Measurements from ENCODE around the gene CUL4A. TPM values are rescaled to one million over a fixed set of nuclear protein-coding genes. Genes with fewer than 3 reads are reported as not detected.

The CUL4A gene
- polyA plus RNA-seq, 1 donor from 2014 or later, result 69.9 TPM

- no peaks in the 10 kb centered on the region for H3K9me3 ChIP-seq (ENCODE audit: low read length)
- H4K20me1 ChIP-seq (ENCODE audit: insufficient read depth), result no peaks in the 10 kb centered on the region
- H3K9ac ChIP-seq (ENCODE audit: low read length), result no peak overlapping the region
- H3K4me3 ChIP-seq (ENCODE audit: low read length), result no peak overlapping the region
- H3K27me3 ChIP-seq (ENCODE audit: insufficient read depth, low read depth, low read length), result no peaks in the 10 kb centered on the region
- H3K79me2 ChIP-seq (replicated peaks; ENCODE audit: insufficient read depth, low read length), result no peaks in the 10 kb centered on the region
- no peak overlapping the region for H3K27ac ChIP-seq (ENCODE audit: low read length)
- no peaks in the 10 kb centered on the region for H3K9me2 ChIP-seq (ENCODE audit: insufficient read depth, low read length)
- no peak overlapping the region for H2AFZ ChIP-seq (ENCODE audit: low read depth, low read length)
- TF ChIP-seq EZH2 (IDR thresholded peaks at IDR 0.05; ENCODE audit: borderline replicate concordance, insufficient read depth, low read length, poor library complexity, severe bottlenecking) (no peak), POLR2AphosphoS5 (IDR thresholded peaks at IDR 0.05) (no peak), MXI1 (conservative IDR thresholded peaks at IDR 0.05; ENCODE audit: poor library complexity, severe bottlenecking) (no peak), TAF1 (IDR thresholded peaks at IDR 0.05; ENCODE audit: low read depth) (no peak), SMC3 (conservative IDR thresholded peaks at IDR 0.05; ENCODE audit: poor library complexity) (no peak), RAD21 (conservative IDR thresholded peaks at IDR 0.05) (no peak), CTCF (IDR thresholded peaks at IDR 0.05; ENCODE audit: poor library complexity, severe bottlenecking) (no peak), EP300 (conservative IDR thresholded peaks at IDR 0.05; ENCODE audit: poor library complexity, severe bottlenecking) (no peak)
- TF ChIP-seq, protein P1, sequence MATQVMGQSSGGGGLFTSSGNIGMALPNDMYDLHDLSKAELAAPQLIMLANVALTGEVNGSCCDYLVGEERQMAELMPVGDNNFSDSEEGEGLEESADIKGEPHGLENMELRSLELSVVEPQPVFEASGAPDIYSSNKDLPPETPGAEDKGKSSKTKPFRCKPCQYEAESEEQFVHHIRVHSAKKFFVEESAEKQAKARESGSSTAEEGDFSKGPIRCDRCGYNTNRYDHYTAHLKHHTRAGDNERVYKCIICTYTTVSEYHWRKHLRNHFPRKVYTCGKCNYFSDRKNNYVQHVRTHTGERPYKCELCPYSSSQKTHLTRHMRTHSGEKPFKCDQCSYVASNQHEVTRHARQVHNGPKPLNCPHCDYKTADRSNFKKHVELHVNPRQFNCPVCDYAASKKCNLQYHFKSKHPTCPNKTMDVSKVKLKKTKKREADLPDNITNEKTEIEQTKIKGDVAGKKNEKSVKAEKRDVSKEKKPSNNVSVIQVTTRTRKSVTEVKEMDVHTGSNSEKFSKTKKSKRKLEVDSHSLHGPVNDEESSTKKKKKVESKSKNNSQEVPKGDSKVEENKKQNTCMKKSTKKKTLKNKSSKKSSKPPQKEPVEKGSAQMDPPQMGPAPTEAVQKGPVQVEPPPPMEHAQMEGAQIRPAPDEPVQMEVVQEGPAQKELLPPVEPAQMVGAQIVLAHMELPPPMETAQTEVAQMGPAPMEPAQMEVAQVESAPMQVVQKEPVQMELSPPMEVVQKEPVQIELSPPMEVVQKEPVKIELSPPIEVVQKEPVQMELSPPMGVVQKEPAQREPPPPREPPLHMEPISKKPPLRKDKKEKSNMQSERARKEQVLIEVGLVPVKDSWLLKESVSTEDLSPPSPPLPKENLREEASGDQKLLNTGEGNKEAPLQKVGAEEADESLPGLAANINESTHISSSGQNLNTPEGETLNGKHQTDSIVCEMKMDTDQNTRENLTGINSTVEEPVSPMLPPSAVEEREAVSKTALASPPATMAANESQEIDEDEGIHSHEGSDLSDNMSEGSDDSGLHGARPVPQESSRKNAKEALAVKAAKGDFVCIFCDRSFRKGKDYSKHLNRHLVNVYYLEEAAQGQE (IDR thresholded peaks at IDR 0.05; ENCODE audit: borderline replicate concordance), result no peak
- H3K4me2 ChIP-seq (ENCODE audit: low read length), result no peak overlapping the region
- H3K36me3 ChIP-seq (ENCODE audit: insufficient read depth, low read length), result no peaks in the 10 kb centered on the region
- no peaks in the 10 kb centered on the region for H3F3A ChIP-seq (ENCODE audit: insufficient read depth, low read length, poor library complexity, severe bottlenecking)
Observed at GRCh38 chr13:113170511-113170910, 38.9 kb upstream of the CUL4A start.

DNA sequence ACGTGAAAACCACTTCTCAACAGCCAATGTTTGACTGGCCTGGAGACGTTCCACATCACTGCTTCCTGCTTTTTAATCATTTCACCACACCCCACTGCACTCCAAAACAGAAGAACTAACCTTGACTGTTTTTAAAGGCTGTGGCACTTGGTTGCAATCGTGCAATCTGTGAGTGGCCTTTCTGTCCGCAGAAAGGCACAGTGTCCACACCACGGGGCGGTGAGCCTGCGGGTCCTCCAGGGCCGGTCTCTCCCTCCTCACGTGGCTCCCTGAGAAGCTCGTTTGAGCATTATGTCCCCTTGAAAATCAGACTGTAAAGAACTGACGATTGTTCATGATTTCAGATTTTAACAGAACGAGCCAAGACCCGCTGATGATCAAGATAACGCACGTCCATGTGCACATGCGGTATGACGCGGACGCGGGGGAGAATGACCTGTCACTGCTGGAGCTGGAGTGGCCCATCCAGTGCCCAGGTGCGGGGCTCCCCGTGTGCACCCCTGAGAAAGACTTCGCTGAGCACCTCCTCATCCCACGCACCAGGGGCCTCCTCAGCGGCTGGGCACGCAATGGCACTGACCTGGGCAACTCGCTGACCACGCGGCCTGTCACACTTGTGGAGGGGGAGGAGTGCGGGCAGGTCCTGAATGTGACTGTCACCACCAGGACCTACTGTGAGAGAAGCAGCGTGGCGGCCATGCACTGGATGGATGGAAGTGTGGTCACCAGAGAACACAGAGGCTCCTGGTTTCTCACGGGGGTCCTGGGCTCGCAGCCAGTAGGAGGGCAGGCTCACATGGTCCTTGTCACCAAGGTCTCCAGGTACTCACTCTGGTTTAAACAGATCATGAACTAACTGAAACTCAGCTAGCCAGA, 37.9 kb upstream of the CUL4A start:
- H3K4me2 ChIP-seq (ENCODE audit: low read length), result no peak overlapping the region
- H3K9me3 ChIP-seq (ENCODE audit: low read length), result no peaks in the 10 kb centered on the region
- H4K20me1 ChIP-seq (ENCODE audit: insufficient read depth), result no peaks in the 10 kb centered on the region
- H3K36me3 ChIP-seq (ENCODE audit: insufficient read depth, low read length), result no peaks in the 10 kb centered on the region
- H3K9me2 ChIP-seq (ENCODE audit: insufficient read depth, low read length), result no peaks in the 10 kb centered on the region
- TF ChIP-seq TAF1 (IDR thresholded peaks at IDR 0.05; ENCODE audit: low read depth) (no peak), CTCF (IDR thresholded peaks at IDR 0.05; ENCODE audit: poor library complexity, severe bottlenecking) (no peak), EP300 (conservative IDR thresholded peaks at IDR 0.05; ENCODE audit: poor library complexity, severe bottlenecking) (no peak), SMC3 (conservative IDR thresholded peaks at IDR 0.05; ENCODE audit: poor library complexity) (no peak)
- no peak overlapping the region for H3K4me3 ChIP-seq (ENCODE audit: low read length)
- H3K27me3 ChIP-seq (ENCODE audit: insufficient read depth, low read depth, low read length), result no peaks in the 10 kb centered on the region
- H3K27ac ChIP-seq (ENCODE audit: low read length), result no peak overlapping the region
- H3F3A ChIP-seq (ENCODE audit: insufficient read depth, low read length, poor library complexity, severe bottlenecking), result no peaks in the 10 kb centered on the region
- no peaks in the 10 kb centered on the region for H3K79me2 ChIP-seq (replicated peaks; ENCODE audit: insufficient read depth, low read length)
- no peak overlapping the region for H2AFZ ChIP-seq (ENCODE audit: low read depth, low read length)
- no peak overlapping the region for H3K9ac ChIP-seq (ENCODE audit: low read length)
